ENCODE measurements around the gene SHFL.

The SHFL gene

GRCh38 chr19:10106100-10106936, 20.2 kb downstream of the SHFL start, which contains the start of gene PPAN:
Gene PPAN (plus strand): TSS chr19:10106362. CDS start chr19:10106395, 33 bp downstream.
- Histone ChIP-seq H3K4me3 (peak within 1 kb of the TSS; percentile 51 to 92 (median 83)), H3K27ac (peak within 1 kb of the TSS; percentile 62 to 96 (median 89))

DNA sequence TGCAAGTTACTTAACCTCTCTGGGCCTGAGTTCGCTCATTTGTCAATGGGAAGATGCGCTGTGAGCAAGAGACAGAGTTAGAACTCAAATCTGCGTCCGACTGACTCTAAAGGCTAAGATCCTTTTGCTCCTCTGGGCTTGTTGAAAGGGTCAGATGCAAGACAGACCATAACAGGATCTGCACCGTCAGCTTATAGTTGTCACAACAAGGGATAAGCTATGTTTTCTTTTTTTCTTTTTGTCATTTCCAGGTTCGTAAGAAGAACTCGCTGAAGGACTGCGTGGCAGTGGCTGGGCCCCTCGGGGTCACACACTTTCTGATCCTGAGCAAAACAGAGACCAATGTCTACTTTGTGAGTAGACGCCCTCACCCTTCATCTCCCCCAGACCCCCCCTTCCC, 21.1 kb downstream of the SHFL start:
- H3K4me3 ChIP-seq = peak overlapping the region; percentile 51 to 92 (median 83)

DNA sequence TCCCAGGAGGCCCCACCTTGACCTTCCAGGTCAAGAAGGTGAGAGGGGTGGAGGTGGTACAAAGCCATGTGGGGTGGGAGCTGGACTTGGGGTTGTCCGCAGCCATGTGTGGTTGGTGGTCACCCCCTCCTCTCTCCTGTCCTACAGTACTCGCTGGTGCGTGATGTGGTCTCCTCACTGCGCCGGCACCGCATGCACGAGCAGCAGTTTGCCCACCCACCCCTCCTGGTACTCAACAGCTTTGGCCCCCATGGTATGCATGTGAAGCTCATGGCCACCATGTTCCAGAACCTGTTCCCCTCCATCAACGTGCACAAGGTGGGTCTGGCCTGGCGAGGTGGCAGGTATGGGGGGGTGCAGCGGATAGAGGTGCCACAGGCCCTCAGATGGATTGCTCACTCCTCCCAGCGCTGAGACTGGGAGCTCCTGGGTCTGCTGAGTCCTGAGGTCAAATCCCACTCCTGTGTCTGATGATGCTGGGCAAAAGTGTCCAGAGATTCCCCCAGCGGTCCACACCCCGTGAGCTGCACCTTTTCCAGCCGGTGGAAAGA, 21.8 kb downstream of the SHFL start:
- no peak overlapping the region for H3K4me3 ChIP-seq
- H3K27ac ChIP-seq = no peak overlapping the region

More for the DNA sequence above, 21.1 kb downstream of the SHFL start:
- peak overlapping the region in 11 of 21 experiments; percentile 81 to 96 (median 90) for H3K27ac ChIP-seq

- H3K27ac ChIP-seq = no peak overlapping the region
- H3K4me3 ChIP-seq = no peak overlapping the region
These were observed 23.4 kb downstream of the SHFL start for GRCh38 chr19:10109528-10109927.

DNA sequence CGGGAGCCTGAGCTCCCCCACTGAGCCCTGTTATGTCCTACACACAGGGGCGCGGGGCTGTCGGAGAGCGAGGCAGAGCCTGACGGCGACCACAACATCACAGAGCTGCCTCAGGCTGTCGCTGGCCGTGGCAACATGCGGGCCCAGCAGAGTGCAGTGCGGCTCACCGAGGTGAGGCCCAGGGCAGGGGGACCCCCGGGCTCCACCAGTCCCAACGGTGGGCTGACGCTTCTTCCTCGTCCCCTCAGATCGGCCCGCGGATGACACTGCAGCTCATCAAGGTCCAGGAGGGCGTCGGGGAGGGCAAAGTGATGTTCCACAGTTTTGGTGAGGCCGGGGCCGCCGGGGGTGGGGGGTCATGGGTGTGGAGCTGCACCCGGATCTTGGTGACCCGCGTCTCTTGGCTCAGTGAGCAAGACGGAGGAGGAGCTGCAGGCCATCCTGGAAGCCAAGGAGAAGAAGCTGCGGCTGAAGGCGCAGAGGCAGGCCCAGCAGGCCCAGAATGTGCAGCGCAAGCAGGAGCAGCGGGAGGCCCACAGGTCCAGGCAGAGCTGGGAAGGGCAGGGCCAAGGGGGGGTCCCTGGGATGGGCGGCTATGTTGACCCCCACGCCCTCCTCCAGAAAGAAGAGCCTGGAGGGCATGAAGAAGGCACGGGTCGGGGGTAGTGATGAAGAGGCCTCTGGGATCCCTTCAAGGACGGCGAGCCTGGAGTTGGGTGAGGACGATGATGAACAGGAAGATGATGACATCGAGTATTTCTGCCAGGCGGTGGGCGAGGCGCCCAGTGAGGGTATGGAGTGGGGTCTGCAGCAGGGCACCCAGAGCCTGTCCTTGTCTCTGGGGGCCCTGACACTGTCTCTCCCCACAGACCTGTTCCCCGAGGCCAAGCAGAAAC, 24.2 kb downstream of the SHFL start:
- Histone ChIP-seq H3K4me3 (no peak overlapping the region), H3K27ac (peak overlapping the region in 6 of 21 experiments; percentile 29 to 85 (median 72))

GRCh38 chr19:10110972-10111317, 24.8 kb downstream of the SHFL start:
- Histone ChIP-seq H3K4me3 (no peak overlapping the region), H3K27ac (peak overlapping the region in 9 of 21 experiments; percentile 15 to 85 (median 67))

GRCh38 chr19:10111405-10111811, 25.3 kb downstream of the SHFL start, which contains the start of gene P2RY11:
Gene P2RY11 (plus strand): TSS chr19:10111693. CDS start chr19:10111722, 29 bp downstream.
- Histone ChIP-seq H3K4me3 (peak within 1 kb of the TSS in 2 of 7 experiments; percentile 1 to 10), H3K27ac (peak within 1 kb of the TSS in 18 of 21 experiments; percentile 14 to 85 (median 59))

DNA sequence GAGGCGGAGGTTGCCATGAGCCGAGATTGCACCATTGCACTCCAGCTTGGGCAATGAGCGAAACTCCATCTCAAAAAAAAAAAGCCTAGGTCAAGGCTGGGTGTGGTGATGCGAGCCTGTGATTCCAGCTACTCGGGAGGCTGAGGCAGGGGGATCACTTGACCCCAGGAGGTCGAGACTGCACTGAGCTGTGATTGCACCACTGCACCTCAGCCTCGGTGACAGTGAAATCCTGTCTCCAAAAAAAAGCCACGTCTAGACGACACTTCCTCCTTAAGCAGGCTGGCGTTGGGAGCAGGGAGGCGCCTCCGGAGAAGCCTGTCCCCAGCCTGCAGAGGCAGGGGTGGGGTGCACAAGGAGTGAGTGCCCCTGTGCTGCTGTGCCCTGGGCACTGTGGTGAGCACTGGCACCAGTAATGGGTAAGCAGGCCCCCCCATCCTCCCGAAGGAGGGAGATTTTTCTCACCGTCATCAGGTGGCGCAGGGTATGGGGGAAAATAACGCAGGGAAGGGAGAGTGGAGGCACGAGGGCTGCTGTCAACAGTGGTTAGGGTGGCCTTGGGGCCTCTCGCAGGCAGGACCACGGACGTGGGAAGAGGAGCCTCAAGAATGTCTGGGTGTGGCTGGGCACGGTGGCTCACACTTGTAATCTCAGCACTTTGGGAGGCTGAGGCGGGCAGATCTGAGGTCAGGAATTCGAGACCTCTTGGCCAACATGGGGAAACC, 26.1 kb downstream of the SHFL start:
- H3K4me3 ChIP-seq = peak overlapping the region in 2 of 7 experiments; percentile 1 to 10
- peak overlapping the region in 18 of 21 experiments; percentile 6 to 85 (median 54) for H3K27ac ChIP-seq

DNA sequence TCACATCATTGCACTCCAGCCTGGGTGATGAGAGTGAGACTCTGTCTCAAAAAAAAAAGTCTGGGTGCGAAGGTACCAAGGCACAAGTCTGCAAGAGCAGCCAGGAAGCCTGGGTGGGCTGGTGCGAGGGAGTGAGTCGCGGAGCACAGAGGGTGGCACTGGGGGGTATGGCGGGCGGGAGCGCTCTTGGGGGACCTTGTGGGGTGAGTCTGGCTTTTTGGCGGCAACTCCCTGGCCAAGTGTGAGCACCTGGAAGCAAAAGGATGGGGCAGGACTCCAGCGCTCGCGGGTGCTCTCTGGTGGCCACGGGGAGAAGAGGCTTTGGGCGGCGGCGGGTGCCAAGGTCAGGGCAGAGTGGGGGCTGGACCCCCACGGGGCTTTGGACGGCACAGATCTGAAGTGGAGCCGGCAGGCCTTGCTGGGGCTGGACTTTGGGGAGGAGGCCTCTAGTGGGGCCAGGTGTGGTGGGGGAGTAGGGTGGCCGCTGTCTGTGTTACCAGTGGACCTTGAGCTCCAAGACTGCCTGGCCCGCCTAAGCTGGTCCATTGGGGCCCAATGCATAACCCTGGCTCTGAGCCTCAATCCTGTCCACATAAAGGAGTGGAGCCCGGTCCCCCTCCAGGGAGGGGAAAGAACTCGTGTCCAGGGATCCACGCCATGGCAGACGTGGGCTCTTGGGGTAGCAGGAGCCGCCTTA, 26.9 kb downstream of the SHFL start:
- Histone ChIP-seq H3K27ac (peak overlapping the region in 18 of 21 experiments; percentile 4 to 85 (median 52)), H3K4me3 (peak overlapping the region in 2 of 7 experiments; percentile 9 to 10)

GRCh38 chr19:10113592-10113963, 27.5 kb downstream of the SHFL start:
- H3K27ac ChIP-seq = peak overlapping the region in 12 of 21 experiments; percentile 4 to 85 (median 52)

DNA sequence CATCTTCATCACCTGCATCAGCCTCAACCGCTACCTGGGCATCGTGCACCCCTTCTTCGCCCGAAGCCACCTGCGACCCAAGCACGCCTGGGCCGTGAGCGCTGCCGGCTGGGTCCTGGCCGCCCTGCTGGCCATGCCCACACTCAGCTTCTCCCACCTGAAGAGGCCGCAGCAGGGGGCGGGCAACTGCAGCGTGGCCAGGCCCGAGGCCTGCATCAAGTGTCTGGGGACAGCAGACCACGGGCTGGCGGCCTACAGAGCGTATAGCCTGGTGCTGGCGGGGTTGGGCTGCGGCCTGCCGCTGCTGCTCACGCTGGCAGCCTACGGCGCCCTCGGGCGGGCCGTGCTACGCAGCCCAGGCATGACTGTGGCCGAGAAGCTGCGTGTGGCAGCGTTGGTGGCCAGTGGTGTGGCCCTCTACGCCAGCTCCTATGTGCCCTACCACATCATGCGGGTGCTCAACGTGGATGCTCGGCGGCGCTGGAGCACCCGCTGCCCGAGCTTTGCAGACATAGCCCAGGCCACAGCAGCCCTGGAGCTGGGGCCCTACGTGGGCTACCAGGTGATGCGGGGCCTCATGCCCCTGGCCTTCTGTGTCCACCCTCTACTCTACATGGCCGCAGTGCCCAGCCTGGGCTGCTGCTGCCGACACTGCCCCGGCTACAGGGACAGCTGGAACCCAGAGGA, 28.0 kb downstream of the SHFL start:
- Histone ChIP-seq H3K27ac (peak overlapping the region in 5 of 21 experiments; percentile 16 to 75 (median 53)), H3K4me3 (no peak overlapping the region)

More at GRCh38 chr19:10113592-10113963, 27.5 kb downstream of the SHFL start:
- no peak overlapping the region for H3K4me3 ChIP-seq

- Histone ChIP-seq H3K27ac (no peak overlapping the region), H3K4me3 (no peak overlapping the region)
These were observed 28.7 kb downstream of the SHFL start for GRCh38 chr19:10114651-10115391.

DNA sequence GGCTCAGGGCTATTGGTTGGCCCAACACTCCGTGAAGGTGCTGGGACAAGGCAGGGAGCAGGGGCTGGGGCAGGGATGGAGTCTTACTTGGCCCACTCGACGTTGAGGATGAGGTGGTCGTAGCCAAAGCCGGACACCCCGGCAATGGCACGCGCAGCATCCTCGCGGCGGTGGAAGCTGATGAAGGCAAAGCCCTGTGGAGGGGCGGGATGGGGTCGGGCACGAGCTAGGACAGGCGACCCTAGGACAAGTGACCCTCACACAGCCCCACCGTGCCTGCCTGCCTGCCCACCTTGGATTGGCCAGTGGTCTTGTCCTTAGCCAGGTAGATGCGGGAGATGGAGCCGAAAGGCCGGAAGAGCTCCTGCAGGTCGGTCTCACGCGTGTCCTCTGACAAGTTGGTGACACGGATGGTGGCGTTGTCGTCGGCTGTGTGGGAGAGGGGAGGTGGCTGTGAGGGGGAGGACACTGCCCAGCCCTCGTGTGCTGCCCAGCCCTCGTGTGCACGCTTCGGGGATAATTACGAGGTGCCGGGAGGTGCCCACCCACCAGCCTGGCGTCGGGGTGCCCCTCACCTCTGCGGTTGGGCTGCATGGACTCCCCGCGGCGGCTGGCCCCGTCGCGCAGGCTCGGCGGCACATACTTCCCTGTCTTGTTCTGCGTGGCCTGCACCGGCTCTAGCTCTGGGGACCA, 29.4 kb downstream of the SHFL start:
- Histone ChIP-seq H3K27ac (no peak overlapping the region), H3K4me3 (no peak overlapping the region)

DNA sequence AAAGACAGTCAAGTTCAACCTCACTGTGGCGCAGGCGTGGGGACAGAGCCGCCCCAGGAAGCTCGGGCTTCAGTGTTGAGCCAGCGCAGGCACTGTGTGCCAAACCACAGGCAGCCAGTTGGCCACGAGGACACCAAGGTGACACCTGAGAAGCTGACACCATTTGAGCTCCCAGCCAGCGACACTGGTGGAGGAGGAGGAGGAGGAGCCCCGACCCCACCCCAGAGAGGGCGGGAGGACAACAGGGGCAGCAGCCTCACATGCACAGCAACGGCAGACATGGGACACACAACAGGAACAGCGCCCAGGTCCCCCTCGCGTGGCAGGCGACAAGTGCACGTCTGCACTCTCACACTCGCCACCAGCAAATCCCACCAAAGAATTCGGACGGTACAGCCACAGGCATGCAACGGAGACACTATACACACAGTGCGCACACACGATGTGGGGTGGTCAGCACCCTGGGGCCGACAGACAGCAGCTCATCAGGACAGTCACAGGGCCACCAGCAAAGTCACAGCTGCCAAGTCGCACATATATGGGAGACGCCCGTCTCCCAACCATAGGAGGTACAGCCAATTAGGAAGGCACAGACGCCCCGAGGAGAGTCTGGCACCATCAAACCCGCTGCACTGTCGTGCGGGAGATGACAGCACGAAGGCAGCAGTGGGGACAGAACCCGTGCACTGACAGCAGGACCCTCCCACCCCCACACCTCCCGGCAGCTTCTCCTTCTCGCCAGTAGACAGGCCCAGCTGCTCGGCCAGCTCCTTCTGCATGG, 30.2 kb downstream of the SHFL start:
- Histone ChIP-seq H3K4me3 (no peak overlapping the region), H3K27ac (no peak overlapping the region)

DNA sequence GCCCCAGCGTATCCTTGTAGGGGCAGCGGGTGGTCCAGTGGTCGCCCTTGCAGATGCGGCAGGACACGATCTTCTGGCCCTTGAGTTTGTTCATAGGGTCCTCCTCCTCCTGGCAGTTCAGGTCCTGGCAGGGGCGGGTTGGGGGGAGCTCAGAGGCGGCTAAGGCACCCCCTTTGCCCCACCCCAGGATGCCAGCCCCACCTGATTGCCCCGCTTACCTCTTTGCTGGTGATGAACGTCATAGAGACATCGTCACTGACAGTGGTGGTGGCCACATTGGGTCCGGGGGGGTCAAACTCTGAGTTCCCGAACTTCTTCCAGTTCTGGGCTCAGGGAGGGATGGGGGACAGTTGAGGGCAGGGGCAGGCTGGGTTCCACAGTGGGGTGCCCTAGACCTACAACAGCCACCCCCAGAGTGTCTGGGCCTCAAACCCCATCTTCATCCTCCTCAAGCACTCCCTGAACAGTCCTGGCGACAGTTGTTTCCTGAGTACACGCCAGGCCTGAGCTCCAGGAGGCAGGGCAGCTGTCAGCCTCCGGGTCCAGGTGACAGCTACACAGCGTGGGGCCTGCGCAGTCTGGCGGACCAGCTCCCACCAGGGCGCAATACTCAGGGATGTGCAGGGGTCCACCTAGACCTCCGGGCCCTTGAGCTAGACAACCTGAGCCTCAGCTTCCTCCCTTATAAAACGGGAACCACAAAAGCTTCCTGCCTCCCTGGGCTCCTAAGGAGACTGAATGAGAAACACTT, 30.9 kb downstream of the SHFL start:
- Histone ChIP-seq H3K4me3 (no peak overlapping the region), H3K27ac (no peak overlapping the region)

Measured in skin epidermis (tissue), 12 donors.